ENCODE data around the gene SMAD2. TPM values are rescaled to one million over a fixed set of nuclear protein-coding genes. Genes with fewer than 3 reads are reported as not detected.

SMAD2 gene
- total and polyA plus RNA-seq, 2 experiments from 2014 or later: 52.4 to 77.7 TPM

GRCh38 chr18:47911877-47912276 is 18.6 kb downstream of the SMAD2 start:
- Histone ChIP-seq H2AFZ (no peak overlapping the region), H3K4me1 (ENCODE audit: insufficient read depth) (no peaks in the 10 kb centered on the region), H3K4me2 (ENCODE audit: unreplicated experiment) (no peak overlapping the region), H3K9ac (no peak overlapping the region), H3K27ac (no peak overlapping the region), H4K20me1 (ENCODE audit: insufficient read depth) (peaks cover 16% of the 10 kb centered on the region; the same call in 1 of the 2 replicates), H3K9me2 (ENCODE audit: insufficient read depth) (no peaks in the 10 kb centered on the region), H3K79me2 (ENCODE audit: insufficient read depth) (peaks cover 99% of the 10 kb centered on the region), H3K4me3 (no peak overlapping the region), H3K36me3 (ENCODE audit: low read depth) (no peaks in the 10 kb centered on the region), H3F3A (ENCODE audit: insufficient read depth) (no peaks in the 10 kb centered on the region), H3K27me3 (replicated peaks; ENCODE audit: insufficient read depth) (no peaks in the 10 kb centered on the region), H3K9me3 (ENCODE audit: low read depth) (no peaks in the 10 kb centered on the region)
- WGBS, 2 experiments (ENCODE audit: low coverage in 1 of 2, low lambda C conversion rate in 2 of 2, missing lambda C conversion rate in 2 of 2): 62 to 75% methylated on average over 4 of the region's 4 CpGs
- TF ChIP-seq EZH2phosphoT487 (IDR thresholded peaks at IDR 0.05; ENCODE audit: insufficient read depth, low read depth) (no peak), EZH2 (IDR thresholded peaks at IDR 0.05; ENCODE audit: insufficient read depth, poor library complexity, severe bottlenecking) (no peak)
- in situ Hi-C loops (cut with MboI): no loop called here
- no peak for DNase-seq

- peaks cover 16% of the 10 kb centered on the region for H4K20me1 ChIP-seq (ENCODE audit: insufficient read depth)
- no peak for DNase-seq
Measured at GRCh38 chr18:47909484-47909883, 21.0 kb downstream of the SMAD2 start.

GRCh38 chr18:47908592-47908991 is 21.9 kb downstream of the SMAD2 start:
- TF ChIP-seq EZH2 (IDR thresholded peaks at IDR 0.05; ENCODE audit: insufficient read depth, poor library complexity, severe bottlenecking): no peak
- no peak for TF ChIP-seq EZH2phosphoT487 (IDR thresholded peaks at IDR 0.05; ENCODE audit: insufficient read depth, low read depth)
- WGBS, 2 experiments (ENCODE audit: low coverage in 1 of 2, low lambda C conversion rate in 2 of 2, missing lambda C conversion rate in 2 of 2): 59 to 65% methylated on average over 6 of the region's 6 CpGs
- H3K4me1 ChIP-seq (ENCODE audit: insufficient read depth): no peaks in the 10 kb centered on the region
- no peak overlapping the region for H3K27ac ChIP-seq
- H3K27me3 ChIP-seq (replicated peaks; ENCODE audit: insufficient read depth): no peaks in the 10 kb centered on the region
- peaks cover 99% of the 10 kb centered on the region for H3K79me2 ChIP-seq (ENCODE audit: insufficient read depth)
- H3F3A ChIP-seq (ENCODE audit: insufficient read depth): no peaks in the 10 kb centered on the region
- peaks cover 21% of the 10 kb centered on the region for H4K20me1 ChIP-seq (ENCODE audit: insufficient read depth)
- no peak for DNase-seq
- no peak overlapping the region for H3K4me2 ChIP-seq (ENCODE audit: unreplicated experiment)
- in situ Hi-C loops (cut with MboI): no loop called here
- no peak overlapping the region for H3K4me3 ChIP-seq
- H2AFZ ChIP-seq: no peak overlapping the region
- no peaks in the 10 kb centered on the region for H3K9me3 ChIP-seq (ENCODE audit: low read depth)
- H3K36me3 ChIP-seq (ENCODE audit: low read depth): no peaks in the 10 kb centered on the region
- no peaks in the 10 kb centered on the region for H3K9me2 ChIP-seq (ENCODE audit: insufficient read depth)
- H3K9ac ChIP-seq: no peak overlapping the region

More at GRCh38 chr18:47909484-47909883, 21.0 kb downstream of the SMAD2 start:
- H3K4me2 ChIP-seq (ENCODE audit: unreplicated experiment): no peak overlapping the region
- no peak overlapping the region for H3K27ac ChIP-seq
- H3K9ac ChIP-seq: no peak overlapping the region
- 71 to 78% methylated on average over 4 of the region's 4 CpGs for WGBS, 2 experiments (ENCODE audit: low coverage in 1 of 2, low lambda C conversion rate in 2 of 2, missing lambda C conversion rate in 2 of 2)
- H3K4me1 ChIP-seq (ENCODE audit: insufficient read depth): no peaks in the 10 kb centered on the region
- peaks cover 99% of the 10 kb centered on the region for H3K79me2 ChIP-seq (ENCODE audit: insufficient read depth)
- in situ Hi-C loops (cut with MboI): no loop called here
- H3F3A ChIP-seq (ENCODE audit: insufficient read depth): no peaks in the 10 kb centered on the region
- no peaks in the 10 kb centered on the region for H3K9me3 ChIP-seq (ENCODE audit: low read depth)
- no peak overlapping the region for H3K4me3 ChIP-seq
- H3K27me3 ChIP-seq (replicated peaks; ENCODE audit: insufficient read depth): no peaks in the 10 kb centered on the region
- no peak for TF ChIP-seq EZH2phosphoT487 (IDR thresholded peaks at IDR 0.05; ENCODE audit: insufficient read depth, low read depth)
- no peak for TF ChIP-seq EZH2 (IDR thresholded peaks at IDR 0.05; ENCODE audit: insufficient read depth, poor library complexity, severe bottlenecking)
- H2AFZ ChIP-seq: no peak overlapping the region
- H3K9me2 ChIP-seq (ENCODE audit: insufficient read depth): no peaks in the 10 kb centered on the region
- no peaks in the 10 kb centered on the region for H3K36me3 ChIP-seq (ENCODE audit: low read depth)

GRCh38 chr18:47906408-47906807 is 24.1 kb downstream of the SMAD2 start:
- in situ Hi-C loops (cut with MboI): no loop called here
- no peak for DNase-seq
- Histone ChIP-seq H4K20me1 (ENCODE audit: insufficient read depth) (peaks cover 25% of the 10 kb centered on the region), H3K9me2 (ENCODE audit: insufficient read depth) (no peaks in the 10 kb centered on the region), H3K27me3 (replicated peaks; ENCODE audit: insufficient read depth) (no peaks in the 10 kb centered on the region), H3K9ac (no peak overlapping the region), H3K4me1 (ENCODE audit: insufficient read depth) (no peaks in the 10 kb centered on the region), H2AFZ (no peak overlapping the region), H3K9me3 (ENCODE audit: low read depth) (no peaks in the 10 kb centered on the region), H3F3A (ENCODE audit: insufficient read depth) (no peaks in the 10 kb centered on the region), H3K79me2 (ENCODE audit: insufficient read depth) (peaks cover 99% of the 10 kb centered on the region), H3K4me3 (no peak overlapping the region), H3K4me2 (ENCODE audit: unreplicated experiment) (no peak overlapping the region), H3K36me3 (ENCODE audit: low read depth) (no peaks in the 10 kb centered on the region), H3K27ac (no peak overlapping the region)
- WGBS, 2 experiments (ENCODE audit: low coverage in 1 of 2, low lambda C conversion rate in 2 of 2, missing lambda C conversion rate in 2 of 2): 94 to 96% methylated on average over 3 of the region's 3 CpGs
- TF ChIP-seq EZH2 (IDR thresholded peaks at IDR 0.05; ENCODE audit: insufficient read depth, poor library complexity, severe bottlenecking) (no peak), EZH2phosphoT487 (IDR thresholded peaks at IDR 0.05; ENCODE audit: insufficient read depth, low read depth) (no peak)

- no peaks in the 10 kb centered on the region for H3F3A ChIP-seq (ENCODE audit: insufficient read depth)
- H3K9me3 ChIP-seq (ENCODE audit: low read depth): no peaks in the 10 kb centered on the region
- no peak for DNase-seq
- no peak overlapping the region for H3K4me2 ChIP-seq (ENCODE audit: unreplicated experiment)
- H3K9ac ChIP-seq: no peak overlapping the region
- in situ Hi-C loops (cut with MboI): no loop called here
- H3K4me3 ChIP-seq: no peak overlapping the region
- peaks cover 24% of the 10 kb centered on the region; the same call in 1 of the 2 replicates for H4K20me1 ChIP-seq (ENCODE audit: insufficient read depth)
- H3K27ac ChIP-seq: no peak overlapping the region
- TF ChIP-seq EZH2 (IDR thresholded peaks at IDR 0.05; ENCODE audit: insufficient read depth, poor library complexity, severe bottlenecking): no peak
- TF ChIP-seq EZH2phosphoT487 (IDR thresholded peaks at IDR 0.05; ENCODE audit: insufficient read depth, low read depth): no peak
- H2AFZ ChIP-seq: no peak overlapping the region
- H3K27me3 ChIP-seq (replicated peaks; ENCODE audit: insufficient read depth): no peaks in the 10 kb centered on the region
- H3K9me2 ChIP-seq (ENCODE audit: insufficient read depth): 0 out of 2 replicates have a peak, but pooled peaks cover 5% of the 10 kb centered on the region
- H3K79me2 ChIP-seq (ENCODE audit: insufficient read depth): peaks cover 100% of the 10 kb centered on the region
- WGBS, 2 experiments (ENCODE audit: low coverage in 1 of 2, low lambda C conversion rate in 2 of 2, missing lambda C conversion rate in 2 of 2): 96 to 97% methylated on average over 2 of the region's 2 CpGs
- H3K36me3 ChIP-seq (ENCODE audit: low read depth): no peaks in the 10 kb centered on the region
- H3K4me1 ChIP-seq (ENCODE audit: insufficient read depth): no peaks in the 10 kb centered on the region
Measured at GRCh38 chr18:47903809-47904208, 26.6 kb downstream of the SMAD2 start.

Measured in GM23248 (cell line).